PC-9 (cell line): ENCODE results near the gene MYH6.

ENCODE experiments used
- EZH2 ChIP-seq: fragments of 200-600 bp; sonication (generic); IDR thresholded peaks from 2 replicates; pipeline ENCODE4 v1.8.0; 2017; ENCODE audit warnings: antibody characterized with exemption, low read depth
- TF ChIP-seq, protein P1 (sequence below): fragments of 200-600 bp; sonication (generic); conservative IDR thresholded peaks from 2 replicates; pipeline ENCODE4 v1.6.1; 2017; ENCODE audit warnings: mixed run types, antibody characterized with exemption, mild to moderate bottlenecking, moderate library complexity

DNA sequence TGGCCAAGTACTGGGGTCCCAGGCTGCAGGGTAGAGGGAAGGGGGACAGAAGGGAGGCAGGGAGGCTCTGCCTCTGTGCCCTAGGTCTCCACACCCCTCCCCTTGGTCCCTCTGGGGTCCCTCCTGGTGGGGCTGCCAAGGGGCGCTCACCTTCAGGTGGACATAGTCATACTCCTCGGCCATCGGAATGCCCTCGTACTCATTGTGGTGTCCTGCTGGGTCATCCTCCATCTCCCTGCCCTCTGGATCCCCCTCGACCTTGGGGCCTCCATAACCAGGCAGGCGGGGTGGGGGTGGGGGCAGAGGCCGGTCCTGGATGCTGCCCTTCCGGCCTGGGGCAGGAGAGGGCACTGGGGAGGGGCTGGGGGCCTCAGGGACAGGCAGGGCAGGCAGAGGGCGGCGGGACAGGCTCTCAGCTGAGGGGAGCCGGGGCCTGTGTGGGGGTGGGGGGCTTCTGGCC, 48.9 kb downstream of the MYH6 start:
- TF ChIP-seq, protein P1, sequence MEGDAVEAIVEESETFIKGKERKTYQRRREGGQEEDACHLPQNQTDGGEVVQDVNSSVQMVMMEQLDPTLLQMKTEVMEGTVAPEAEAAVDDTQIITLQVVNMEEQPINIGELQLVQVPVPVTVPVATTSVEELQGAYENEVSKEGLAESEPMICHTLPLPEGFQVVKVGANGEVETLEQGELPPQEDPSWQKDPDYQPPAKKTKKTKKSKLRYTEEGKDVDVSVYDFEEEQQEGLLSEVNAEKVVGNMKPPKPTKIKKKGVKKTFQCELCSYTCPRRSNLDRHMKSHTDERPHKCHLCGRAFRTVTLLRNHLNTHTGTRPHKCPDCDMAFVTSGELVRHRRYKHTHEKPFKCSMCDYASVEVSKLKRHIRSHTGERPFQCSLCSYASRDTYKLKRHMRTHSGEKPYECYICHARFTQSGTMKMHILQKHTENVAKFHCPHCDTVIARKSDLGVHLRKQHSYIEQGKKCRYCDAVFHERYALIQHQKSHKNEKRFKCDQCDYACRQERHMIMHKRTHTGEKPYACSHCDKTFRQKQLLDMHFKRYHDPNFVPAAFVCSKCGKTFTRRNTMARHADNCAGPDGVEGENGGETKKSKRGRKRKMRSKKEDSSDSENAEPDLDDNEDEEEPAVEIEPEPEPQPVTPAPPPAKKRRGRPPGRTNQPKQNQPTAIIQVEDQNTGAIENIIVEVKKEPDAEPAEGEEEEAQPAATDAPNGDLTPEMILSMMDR: no peak
- TF ChIP-seq EZH2: no peak
